AG10803 (cell line): ENCODE data around the gene RECQL5.

ENCODE experiments used
- DNase-seq: peaks from one replicate; pipeline ENCODE4 v3.0.0; 2010; ENCODE audit warnings: low read depth
- H3K4me3 ChIP-seq: 2 replicates; pipeline ENCODE4 v1.5.1; 2011; ENCODE audit warnings: mild to moderate bottlenecking, low read length, control low read depth
- CTCF ChIP-seq: conservative IDR thresholded peaks from 2 replicates; pipeline ENCODE4 v1.5.1; 2011; ENCODE audit warnings: mild to moderate bottlenecking, low read length, control low read depth, inconsistent platforms

The RECQL5 gene

GRCh38 chr17:75634754-75635609, 32.0 kb downstream of the RECQL5 start:
- no peak for TF ChIP-seq CTCF
- H3K4me3 ChIP-seq: no peak overlapping the region
- DNase-seq: no peak

- no peak for TF ChIP-seq CTCF
- no peak overlapping the region for H3K4me3 ChIP-seq
- DNase-seq: no peak
Measured at GRCh38 chr17:75634376-75634740, 32.6 kb downstream of the RECQL5 start.

GRCh38 chr17:75633486-75634375, 33.2 kb downstream of the RECQL5 start:
- peak; percentile 74 for TF ChIP-seq CTCF
- peak; percentile 87 for DNase-seq
- H3K4me3 ChIP-seq: no peak overlapping the region

GRCh38 chr17:75632863-75633485, 34.0 kb downstream of the RECQL5 start, which contains the start of gene SMIM5:
SMIM5 (plus strand) TSS chr17:75633434; CDS start chr17:75640202, 6,768 bp downstream.
- TF ChIP-seq CTCF: peak; percentile 90
- DNase-seq: peak; percentile 91
- no peak within 1 kb of the TSS for H3K4me3 ChIP-seq

- TF ChIP-seq CTCF: no peak
- no peak for DNase-seq
Measured at GRCh38 chr17:75632428-75632827, 34.5 kb downstream of the RECQL5 start.

DNA sequence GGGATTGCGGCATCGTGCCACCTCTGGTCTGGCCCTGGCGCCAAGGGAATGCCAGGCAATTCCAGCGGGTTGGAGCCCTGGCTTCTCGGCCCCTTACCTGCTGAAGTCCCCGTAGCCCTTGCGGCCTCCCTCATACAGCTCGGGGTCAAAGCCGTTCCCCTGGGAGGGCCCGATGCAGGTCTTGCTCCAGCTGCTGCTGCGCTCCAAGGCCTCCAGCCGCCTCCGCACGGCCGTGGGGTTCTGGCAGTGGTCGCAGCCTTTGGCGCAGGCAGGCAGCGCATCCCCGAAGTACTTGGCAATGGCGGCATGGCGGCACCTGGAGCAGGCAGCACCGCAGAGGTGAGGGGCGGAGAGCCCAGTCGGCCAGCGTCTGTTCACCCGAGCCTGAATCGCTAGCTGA, 35.6 kb downstream of the RECQL5 start:
- DNase-seq: no peak
- no peak for TF ChIP-seq CTCF
- no peak overlapping the region for H3K4me3 ChIP-seq

More at GRCh38 chr17:75632428-75632827, 34.5 kb downstream of the RECQL5 start:
- H3K4me3 ChIP-seq: no peak overlapping the region
